Parathyroid adenoma (tissue), 2 donors: ENCODE results near the gene ALDH3B2.

Experiments
- H2AFZ ChIP-seq: fragments of 300-600 bp; sonication (generic); one replicate; pipeline ENCODE4 v1.7.0; 2017; ENCODE audit warnings: antibody characterized with exemption, mild to moderate bottlenecking
- H3K27ac ChIP-seq: fragments of 300-600 bp; sonication (generic); one replicate; pipeline ENCODE4 v1.7.0; 2017
- H3K27me3 ChIP-seq: fragments of 300-600 bp; sonication (generic); one replicate; pipeline ENCODE4 v1.7.0; 2017; ENCODE audit warnings: low read length; ENCODE audit not compliant: control insufficient read depth, insufficient read depth
- H3K36me3 ChIP-seq: fragments of 300-600 bp; sonication (generic); one replicate; pipeline ENCODE4 v1.7.0; 2017; ENCODE audit warnings: low read length; ENCODE audit not compliant: control insufficient read depth, insufficient read depth
- H3K4me1 ChIP-seq: fragments of 300-600 bp; sonication (generic); one replicate; pipeline ENCODE4 v1.7.0; 2017; ENCODE audit warnings: control low read depth
- H3K4me2 ChIP-seq: fragments of 300-600 bp; sonication (generic); one replicate; pipeline ENCODE4 v1.7.0; 2017; ENCODE audit warnings: low read length
- H3K4me3 ChIP-seq: fragments of 300-600 bp; sonication (generic); one replicate; pipeline ENCODE4 v1.7.0; 2017; ENCODE audit warnings: low read depth, low read length
- H3K79me2 ChIP-seq: fragments of 300-600 bp; sonication (generic); one replicate; pipeline ENCODE4 v1.7.0; 2017; ENCODE audit warnings: control low read depth
- H3K9ac ChIP-seq: fragments of 300-600 bp; sonication (generic); one replicate; pipeline ENCODE4 v1.7.0; 2017; ENCODE audit warnings: mild to moderate bottlenecking
- H3K9me3 ChIP-seq: fragments of 300-600 bp; sonication (generic); one replicate; pipeline ENCODE4 v1.7.0; 2017; ENCODE audit warnings: low read length; ENCODE audit not compliant: control insufficient read depth
- CTCF ChIP-seq: fragments of 300-600 bp; sonication (generic); IDR thresholded peaks from one replicate; pipeline ENCODE4 v1.7.0; 2017; ENCODE audit warnings: antibody characterized with exemption, mild to moderate bottlenecking
- donor health status: primary hyperparathyroidism.

Gene ALDH3B2

GRCh38 chr11:67632175-67632981 lies 42.0 kb downstream of the ALDH3B2 start:
- Histone ChIP-seq H3K4me1 (peaks cover 9% of the 10 kb centered on the region), H3K27me3 (no peaks in the 10 kb centered on the region), H3K4me2 (no peak overlapping the region), H3K36me3 (no peaks in the 10 kb centered on the region), H3K4me3 (no peak overlapping the region), H3K9me3 (no peaks in the 10 kb centered on the region), H3K27ac (no peak overlapping the region), H2AFZ (peak overlapping the region; percentile 17), H3K9ac (no peak overlapping the region), H3K79me2 (no peaks in the 10 kb centered on the region)
- TF ChIP-seq CTCF: no peak

- Histone ChIP-seq H3K79me2 (no peaks in the 10 kb centered on the region), H3K4me1 (peaks cover 9% of the 10 kb centered on the region), H3K4me3 (no peak overlapping the region), H2AFZ (no peak overlapping the region), H3K27ac (no peak overlapping the region), H3K27me3 (no peaks in the 10 kb centered on the region), H3K9ac (no peak overlapping the region), H3K4me2 (no peak overlapping the region), H3K9me3 (no peaks in the 10 kb centered on the region), H3K36me3 (no peaks in the 10 kb centered on the region)
- no peak for TF ChIP-seq CTCF
Observed at GRCh38 chr11:67631853-67632174, 42.6 kb downstream of the ALDH3B2 start.

GRCh38 chr11:67631411-67631810 lies 43.0 kb downstream of the ALDH3B2 start:
- H3K9ac ChIP-seq: no peak overlapping the region

GRCh38 chr11:67630943-67631331 lies 43.5 kb downstream of the ALDH3B2 start:
- Histone ChIP-seq H3K9me3 (no peaks in the 10 kb centered on the region), H2AFZ (peak overlapping the region; percentile 68), H3K4me2 (peak overlapping the region; percentile 87), H3K79me2 (no peaks in the 10 kb centered on the region), H3K27ac (peak overlapping the region; percentile 75), H3K4me1 (peaks cover 9% of the 10 kb centered on the region), H3K4me3 (peak overlapping the region; percentile 67), H3K9ac (no peak overlapping the region), H3K36me3 (no peaks in the 10 kb centered on the region), H3K27me3 (no peaks in the 10 kb centered on the region)
- no peak for TF ChIP-seq CTCF

More at GRCh38 chr11:67631411-67631810, 43.0 kb downstream of the ALDH3B2 start:
- Histone ChIP-seq H3K4me3 (no peak overlapping the region), H3K4me1 (peaks cover 9% of the 10 kb centered on the region), H3K36me3 (no peaks in the 10 kb centered on the region), H3K79me2 (no peaks in the 10 kb centered on the region), H3K27ac (no peak overlapping the region), H3K4me2 (no peak overlapping the region), H3K27me3 (no peaks in the 10 kb centered on the region), H3K9me3 (no peaks in the 10 kb centered on the region), H2AFZ (no peak overlapping the region)
- no peak for TF ChIP-seq CTCF
